ENCODE data around the gene OGA. TPM values are rescaled to one million over a fixed set of nuclear protein-coding genes. Genes with fewer than 3 reads are reported as not detected.

The OGA gene
- total RNA-seq, 2 experiments from 2014 or later, result 120 to 139 TPM

DNA sequence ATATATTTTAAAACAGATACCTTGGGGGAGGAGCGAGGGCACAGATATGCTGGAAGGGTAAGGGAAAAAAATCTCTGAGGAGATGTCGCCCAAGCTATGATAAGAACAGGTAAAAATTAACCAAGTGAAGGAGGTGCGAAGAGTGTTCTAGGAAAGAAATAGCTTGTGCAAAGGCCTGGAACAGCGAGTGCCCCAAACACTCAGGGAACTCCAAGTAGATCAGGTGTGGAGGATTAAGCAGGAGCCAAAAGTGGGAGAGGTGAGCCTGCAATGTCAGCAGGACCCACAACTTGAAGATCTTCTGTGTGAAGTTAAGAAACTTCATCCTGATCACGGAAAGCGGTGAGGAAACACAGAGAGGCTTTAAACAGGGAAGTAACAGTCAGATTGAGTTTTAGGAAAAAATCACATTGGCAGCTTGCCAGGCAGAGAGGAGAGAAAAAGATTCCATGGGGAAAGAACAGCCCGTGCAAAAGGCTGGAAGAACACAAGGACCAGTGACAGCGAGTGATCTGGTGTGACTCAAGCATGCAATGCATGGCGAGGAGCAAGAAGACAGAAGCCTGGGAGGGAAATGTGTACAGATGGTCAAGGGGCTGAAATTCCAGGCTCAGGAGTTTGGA is 73.1 kb downstream of the OGA start:
- Mint-ChIP-seq H3K9me3 (ENCODE audit: low read depth) (no peaks in the 10 kb centered on the region), H3K36me3 (no peaks in the 10 kb centered on the region), H3K27ac (no peak overlapping the region), H3K4me3 (no peak overlapping the region), H3K27me3 (peaks cover 26% of the 10 kb centered on the region), H3K4me1 (no peaks in the 10 kb centered on the region)
- no peak for DNase-seq
- no peak for ATAC-seq
- CTCF ChIA-PET, result no interaction called here

DNA sequence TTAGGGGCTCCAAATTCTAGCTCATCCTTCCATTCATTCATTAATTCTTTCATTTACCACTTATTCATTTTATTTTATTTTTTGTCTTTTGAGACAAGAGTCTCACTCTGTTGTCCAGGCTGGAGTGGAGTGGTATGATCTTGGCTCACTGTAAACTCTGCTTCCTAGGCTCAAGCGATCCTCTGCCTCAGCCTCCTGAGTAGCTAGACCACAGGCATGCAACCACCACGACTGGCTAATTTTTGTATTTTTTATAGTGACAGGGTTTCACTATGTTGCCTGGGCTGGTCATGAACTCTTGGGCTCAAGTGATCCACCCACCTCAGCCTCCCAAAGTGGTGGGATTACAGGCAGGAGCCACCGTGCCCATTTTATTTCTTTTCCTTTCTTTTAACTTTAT is 74.0 kb downstream of the OGA start:
- no peak for DNase-seq
- H3K9me3 Mint-ChIP-seq (ENCODE audit: low read depth), result no peaks in the 10 kb centered on the region
- H3K27ac Mint-ChIP-seq, result no peak overlapping the region
- no peak overlapping the region for H3K4me3 Mint-ChIP-seq
- CTCF ChIA-PET, result interaction anchor here (1.2 kb wide), 1 partner anchor 601 kb away, joined by 3 read pairs; no protein-coding TSS in a partner anchor
- ATAC-seq, result no peak
- no peaks in the 10 kb centered on the region for H3K4me1 Mint-ChIP-seq
- H3K36me3 Mint-ChIP-seq, result no peaks in the 10 kb centered on the region
- H3K27me3 Mint-ChIP-seq, result peaks cover 29% of the 10 kb centered on the region

DNA sequence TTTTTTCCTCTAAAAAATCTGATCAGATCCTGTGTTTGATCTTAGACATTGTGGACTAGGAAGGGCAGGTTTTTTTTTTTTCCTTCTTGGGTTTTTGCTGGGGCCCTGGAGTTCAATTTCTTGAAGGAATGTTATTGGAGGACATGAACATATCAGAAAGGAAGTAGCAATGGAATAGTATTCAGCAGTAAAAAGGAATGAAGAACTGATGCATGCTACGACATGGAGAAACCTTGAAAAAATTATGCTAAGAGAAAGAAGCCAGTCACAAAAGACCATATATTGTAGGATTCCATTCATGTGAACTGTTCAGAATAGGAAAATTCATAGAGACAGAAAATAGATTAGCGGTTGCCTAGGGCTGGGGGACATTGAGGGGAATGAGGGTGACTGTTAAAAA is 76.3 kb downstream of the OGA start:
- no peak overlapping the region for H3K27ac Mint-ChIP-seq
- H3K4me1 Mint-ChIP-seq, result no peaks in the 10 kb centered on the region
- H3K27me3 Mint-ChIP-seq, result peaks cover 29% of the 10 kb centered on the region
- no peak for DNase-seq
- H3K4me3 Mint-ChIP-seq, result no peak overlapping the region
- no peak for ATAC-seq
- CTCF ChIA-PET, result no interaction called here
- no peaks in the 10 kb centered on the region for H3K36me3 Mint-ChIP-seq
- H3K9me3 Mint-ChIP-seq (ENCODE audit: low read depth), result no peaks in the 10 kb centered on the region

DNA sequence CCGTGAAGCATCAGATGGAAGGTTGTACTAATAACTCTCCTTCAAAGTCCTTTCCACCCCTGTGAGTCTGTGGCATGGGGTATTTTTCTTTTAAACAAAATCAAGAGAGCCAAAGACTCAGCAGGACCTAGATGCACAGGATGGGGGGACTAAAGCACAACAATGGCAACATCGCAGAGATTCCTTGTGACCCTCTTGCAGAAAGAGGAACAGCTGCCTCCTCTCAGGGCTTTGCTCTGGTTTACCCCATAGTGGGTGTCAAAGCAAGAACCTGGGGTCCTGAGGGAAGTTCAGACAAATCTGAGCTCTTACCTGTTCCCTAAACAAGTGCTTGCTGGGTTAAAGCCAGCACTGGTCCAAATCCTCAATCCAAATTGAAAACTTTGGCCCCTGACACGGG is 81.6 kb downstream of the OGA start:
- no peak overlapping the region for H3K4me3 Mint-ChIP-seq
- H3K27ac Mint-ChIP-seq, result no peak overlapping the region
- no peaks in the 10 kb centered on the region for H3K9me3 Mint-ChIP-seq (ENCODE audit: low read depth)
- ATAC-seq (no peak), DNase-seq (no peak)
- CTCF ChIA-PET, result no interaction called here
- peaks cover 33% of the 10 kb centered on the region for H3K27me3 Mint-ChIP-seq
- H3K36me3 Mint-ChIP-seq, result no peaks in the 10 kb centered on the region
- H3K4me1 Mint-ChIP-seq, result no peaks in the 10 kb centered on the region

Other genes with a start within 250 kb of the OGA start
- gene POLL, start 230.2 kb downstream of the OGA start, total RNA-seq, result 10 to 100 TPM; 30.5 to 34.1 TPM
- gene DPCD, start 230.1 kb downstream of the OGA start, total RNA-seq, result 1 to 10 TPM; 3.7 to 4.2 TPM
- gene FBXW4, start 123.3 kb downstream of the OGA start, total RNA-seq, result 10 to 100 TPM; 36.7 to 46.2 TPM
- not detected for gene FGF8, start 42.3 kb downstream of the OGA start, total RNA-seq
- gene NPM3, start 35.0 kb downstream of the OGA start, total RNA-seq, result 10 to 100 TPM; 46.1 to 75.4 TPM
- 1 to 10 TPM; 1.6 to 2.3 TPM for gene KCNIP2, start 25.4 kb upstream of the OGA start, total RNA-seq
- gene ARMH3, start 237.7 kb upstream of the OGA start, total RNA-seq, result 10 to 100 TPM; 23.8 to 25.9 TPM
- gene HPS6, start 246.9 kb upstream of the OGA start, total RNA-seq, result 10 to 100 TPM; 26.1 to 29.6 TPM

All from activated CD8-positive, alpha-beta memory T cell treated with anti-CD3 and anti-CD28 coated beads, Interleukin-2, amount 10 ng/mL, durations not matched to agents 7 days and 5 days (primary cell).